HUES6 (cell line): ENCODE data around the gene TMEM178B.

ENCODE experiments used
- H3K27ac ChIP-seq: 2 replicates; pipeline ENCODE4 v1.7.0; 2013; ENCODE audit warnings: low read depth, mild to moderate bottlenecking, low read length, inconsistent platforms
- H3K27me3 ChIP-seq: 2 replicates; pipeline ENCODE4 v1.6.1; 2013; ENCODE audit warnings: low read length; ENCODE audit not compliant: control insufficient read depth, insufficient read depth
- H3K36me3 ChIP-seq: 2 replicates; pipeline ENCODE4 v1.6.1; 2013; ENCODE audit warnings: low read length; ENCODE audit not compliant: control insufficient read depth, insufficient read depth
- H3K4me1 ChIP-seq: 2 replicates; pipeline ENCODE4 v1.6.1; 2013; ENCODE audit warnings: low read length; ENCODE audit not compliant: control insufficient read depth, insufficient read depth
- H3K4me3 ChIP-seq: 2 replicates; pipeline ENCODE4 v1.5.1; 2013; ENCODE audit warnings: low read depth, low read length
- H3K9ac ChIP-seq: one replicate; pipeline ENCODE4 v1.6.1; 2013; ENCODE audit warnings: mild to moderate bottlenecking, low read length
- H3K9me3 ChIP-seq: 2 replicates; pipeline ENCODE4 v1.6.1; 2013; ENCODE audit warnings: low read depth, low read length; ENCODE audit not compliant: control insufficient read depth, insufficient read depth

Gene TMEM178B

DNA sequence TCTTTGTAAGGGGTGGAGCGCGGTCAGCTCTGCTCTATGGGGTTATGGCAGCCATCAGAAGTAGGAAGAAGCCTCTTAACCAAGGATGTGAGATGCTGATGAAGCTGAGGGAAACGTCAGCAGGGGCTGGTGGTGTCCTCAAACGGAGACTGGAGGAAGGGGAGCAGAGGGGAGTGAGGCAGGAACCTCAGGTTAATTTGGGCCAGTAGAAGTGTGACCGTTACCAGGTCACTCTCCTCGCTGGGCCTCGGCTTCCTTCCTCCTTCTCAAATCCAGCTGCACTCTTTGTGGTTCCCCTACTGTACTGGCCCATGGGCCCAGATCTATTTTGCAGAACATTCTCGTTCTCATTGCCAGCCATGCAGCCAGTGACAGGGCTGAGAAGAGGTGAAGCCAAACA, 169.5 kb downstream of the TMEM178B start:
- Histone ChIP-seq H3K9ac (no peak overlapping the region), H3K9me3 (no peaks in the 10 kb centered on the region), H3K4me3 (no peak overlapping the region), H3K36me3 (no peaks in the 10 kb centered on the region), H3K27me3 (no peaks in the 10 kb centered on the region), H3K4me1 (peaks cover 12% of the 10 kb centered on the region), H3K27ac (no peak overlapping the region)

GRCh38 chr7:141244435-141244834, 170.6 kb downstream of the TMEM178B start:
- Histone ChIP-seq H3K4me1 (peaks cover 2% of the 10 kb centered on the region; the same call in 1 of the 2 replicates), H3K4me3 (no peak overlapping the region), H3K9ac (no peak overlapping the region), H3K9me3 (no peaks in the 10 kb centered on the region), H3K36me3 (no peaks in the 10 kb centered on the region), H3K27ac (no peak overlapping the region), H3K27me3 (no peaks in the 10 kb centered on the region)

- no peak overlapping the region for H3K9ac ChIP-seq
- no peak overlapping the region for H3K4me3 ChIP-seq
- no peaks in the 10 kb centered on the region for H3K9me3 ChIP-seq
- H3K27me3 ChIP-seq, result no peaks in the 10 kb centered on the region
- H3K27ac ChIP-seq, result no peak overlapping the region
- H3K36me3 ChIP-seq, result no peaks in the 10 kb centered on the region
- H3K4me1 ChIP-seq, result no peaks in the 10 kb centered on the region
Observed at GRCh38 chr7:141246426-141246825, 172.6 kb downstream of the TMEM178B start.

DNA sequence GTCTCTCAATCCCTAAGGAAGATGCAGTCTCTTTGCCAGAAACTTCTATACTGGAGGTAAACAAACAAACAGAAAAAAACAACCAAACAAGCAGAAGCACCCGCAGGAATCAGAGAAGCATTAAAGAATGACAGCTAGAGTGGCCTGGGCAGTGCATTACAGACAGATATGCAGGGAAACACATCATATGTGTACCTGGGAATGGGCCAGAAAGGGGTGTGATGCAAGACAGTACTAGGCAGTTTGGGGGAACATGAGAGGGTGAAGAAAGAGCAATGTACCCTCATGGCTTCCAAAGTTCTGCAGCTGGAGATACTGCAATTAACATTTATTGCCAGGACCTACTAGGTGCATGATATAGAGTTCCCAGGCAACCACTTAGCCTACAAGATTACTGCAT, 177.3 kb downstream of the TMEM178B start:
- peaks cover 7% of the 10 kb centered on the region; the same call in 1 of the 2 replicates for H3K4me1 ChIP-seq
- no peaks in the 10 kb centered on the region for H3K9me3 ChIP-seq
- no peak overlapping the region for H3K27ac ChIP-seq
- H3K4me3 ChIP-seq, result no peak overlapping the region
- H3K27me3 ChIP-seq, result no peaks in the 10 kb centered on the region
- H3K36me3 ChIP-seq, result no peaks in the 10 kb centered on the region
- no peak overlapping the region for H3K9ac ChIP-seq

- Histone ChIP-seq H3K4me3 (no peak overlapping the region), H3K27me3 (no peaks in the 10 kb centered on the region), H3K9me3 (no peaks in the 10 kb centered on the region), H3K9ac (no peak overlapping the region), H3K27ac (no peak overlapping the region), H3K36me3 (no peaks in the 10 kb centered on the region), H3K4me1 (peaks cover 7% of the 10 kb centered on the region; the same call in 1 of the 2 replicates)
Observed at GRCh38 chr7:141251957-141252356, 178.1 kb downstream of the TMEM178B start.

GRCh38 chr7:141257597-141257996, 183.7 kb downstream of the TMEM178B start:
- peaks cover 6% of the 10 kb centered on the region; the same call in 1 of the 2 replicates for H3K4me1 ChIP-seq
- H3K9me3 ChIP-seq, result no peaks in the 10 kb centered on the region
- H3K27me3 ChIP-seq, result no peaks in the 10 kb centered on the region
- no peak overlapping the region for H3K4me3 ChIP-seq
- no peak overlapping the region for H3K9ac ChIP-seq
- H3K27ac ChIP-seq, result no peak overlapping the region
- H3K36me3 ChIP-seq, result no peaks in the 10 kb centered on the region

DNA sequence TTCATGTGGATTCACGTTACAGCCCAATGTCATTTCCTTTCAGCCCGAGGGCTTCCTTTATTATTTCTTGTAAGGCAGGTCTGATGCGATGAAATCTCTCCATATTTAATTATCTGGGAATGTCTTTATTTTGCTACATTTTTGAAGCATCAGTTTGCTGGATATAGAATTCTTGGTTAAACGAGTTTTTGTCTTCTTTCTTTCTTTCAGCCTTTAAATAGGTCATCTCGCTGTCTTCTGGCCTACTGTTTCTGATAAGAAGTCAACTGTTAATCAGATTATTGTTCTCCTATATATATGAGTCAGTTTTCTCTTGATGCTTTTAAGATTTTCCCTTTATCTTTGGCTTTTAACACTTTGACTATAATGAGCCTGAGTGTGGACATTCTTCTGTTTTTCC, 184.7 kb downstream of the TMEM178B start:
- Histone ChIP-seq H3K9me3 (no peaks in the 10 kb centered on the region), H3K9ac (no peak overlapping the region), H3K27ac (no peak overlapping the region), H3K4me3 (no peak overlapping the region), H3K27me3 (no peaks in the 10 kb centered on the region), H3K4me1 (no peaks in the 10 kb centered on the region), H3K36me3 (no peaks in the 10 kb centered on the region)

- H3K4me1 ChIP-seq, result no peaks in the 10 kb centered on the region
- H3K9ac ChIP-seq, result no peak overlapping the region
- H3K9me3 ChIP-seq, result no peaks in the 10 kb centered on the region
- no peaks in the 10 kb centered on the region for H3K36me3 ChIP-seq
- H3K27ac ChIP-seq, result no peak overlapping the region
- H3K27me3 ChIP-seq, result no peaks in the 10 kb centered on the region
- no peak overlapping the region for H3K4me3 ChIP-seq
Observed at GRCh38 chr7:141262101-141263090, 188.5 kb downstream of the TMEM178B start.

- Histone ChIP-seq H3K27ac (no peak overlapping the region), H3K36me3 (no peaks in the 10 kb centered on the region), H3K9me3 (no peaks in the 10 kb centered on the region), H3K4me3 (no peak overlapping the region), H3K9ac (no peak overlapping the region), H3K4me1 (no peaks in the 10 kb centered on the region), H3K27me3 (no peaks in the 10 kb centered on the region)
Observed at GRCh38 chr7:141263508-141263907, 189.6 kb downstream of the TMEM178B start.

GRCh38 chr7:141263983-141264382, 190.1 kb downstream of the TMEM178B start:
- Histone ChIP-seq H3K9me3 (no peaks in the 10 kb centered on the region), H3K4me1 (no peaks in the 10 kb centered on the region), H3K36me3 (no peaks in the 10 kb centered on the region), H3K4me3 (no peak overlapping the region), H3K27me3 (no peaks in the 10 kb centered on the region), H3K9ac (no peak overlapping the region), H3K27ac (no peak overlapping the region)

GRCh38 chr7:141264511-141264910, 190.6 kb downstream of the TMEM178B start:
- Histone ChIP-seq H3K27me3 (no peaks in the 10 kb centered on the region), H3K36me3 (no peaks in the 10 kb centered on the region), H3K4me3 (no peak overlapping the region), H3K4me1 (no peaks in the 10 kb centered on the region), H3K9ac (no peak overlapping the region), H3K9me3 (no peaks in the 10 kb centered on the region), H3K27ac (no peak overlapping the region)
